Globus pallidus (tissue), 1 donor: ENCODE results near the gene MED15.
A peak's percentile ranks its signal among the peaks of the same experiment; 100 is the strongest.
"Not testable (repeated sequence)": the region's sequence is repeated elsewhere in the genome, so short reads cannot be mapped to it uniquely, and the experiment has no call there.

Experiments used
- DNase-seq: peaks from one replicate; pipeline ENCODE4 v3.0.0-alpha.2; 2015; ENCODE audit warnings: low spot score

The MED15 gene

DNA sequence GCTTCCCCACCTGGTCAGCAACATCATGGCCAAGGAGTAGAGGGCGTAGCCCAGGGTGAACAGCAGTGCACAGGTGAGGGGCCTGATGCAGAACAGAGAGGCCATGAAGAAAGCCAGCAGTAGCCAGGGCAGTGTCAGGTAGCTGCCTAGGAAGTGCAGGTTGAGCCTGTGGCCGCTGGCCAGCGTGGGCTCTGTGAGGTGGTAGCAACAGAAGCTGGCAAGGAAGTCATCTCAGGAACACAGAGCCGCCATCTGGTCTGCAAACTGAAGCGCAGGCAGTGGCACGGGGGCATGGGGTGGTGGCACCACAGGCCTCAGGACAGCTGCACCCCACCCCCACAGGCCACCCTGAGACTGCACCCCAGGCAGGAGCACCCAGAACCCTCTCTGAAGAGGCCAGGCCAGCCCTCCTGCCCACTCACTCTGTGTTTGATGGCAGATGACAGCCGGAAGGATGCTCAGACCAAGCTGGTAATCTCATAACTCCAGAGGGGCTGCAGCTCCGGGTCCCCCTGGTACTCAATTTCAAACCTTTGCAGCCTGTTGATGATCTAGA is 95.3 kb downstream of the MED15 start:
- no peak for DNase-seq

DNA sequence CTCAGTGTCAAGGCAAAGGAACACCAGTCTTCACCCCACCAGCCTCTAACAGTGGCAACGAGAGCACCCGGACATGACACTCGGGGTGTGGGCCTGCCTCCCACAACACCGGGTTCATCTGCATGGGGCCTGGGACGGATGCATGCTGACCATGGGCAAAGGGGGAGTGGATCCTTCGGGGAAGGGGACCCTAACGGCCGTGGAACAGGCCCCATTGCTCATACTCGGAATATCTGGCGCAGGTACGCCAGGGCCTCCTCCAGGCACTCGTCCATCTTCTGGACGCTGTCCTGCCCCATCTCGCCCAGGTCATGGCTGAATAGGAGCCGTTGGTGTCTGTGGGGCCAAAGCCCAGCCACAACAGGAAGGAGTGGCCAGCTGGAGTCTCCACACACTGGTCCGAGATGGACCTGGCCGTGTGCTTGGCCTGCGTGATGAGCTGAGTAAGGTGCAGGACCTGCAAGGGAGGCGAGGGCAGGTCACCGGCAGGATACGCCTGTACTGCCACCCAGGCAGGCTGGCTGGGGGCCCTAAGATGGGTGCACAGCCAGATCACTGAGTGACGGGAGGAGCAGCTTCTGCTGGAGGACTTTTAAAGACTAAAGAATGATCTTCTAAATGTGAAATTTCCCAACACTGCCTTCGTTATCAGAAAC is 96.8 kb downstream of the MED15 start:
- DNase-seq, result no peak

DNA sequence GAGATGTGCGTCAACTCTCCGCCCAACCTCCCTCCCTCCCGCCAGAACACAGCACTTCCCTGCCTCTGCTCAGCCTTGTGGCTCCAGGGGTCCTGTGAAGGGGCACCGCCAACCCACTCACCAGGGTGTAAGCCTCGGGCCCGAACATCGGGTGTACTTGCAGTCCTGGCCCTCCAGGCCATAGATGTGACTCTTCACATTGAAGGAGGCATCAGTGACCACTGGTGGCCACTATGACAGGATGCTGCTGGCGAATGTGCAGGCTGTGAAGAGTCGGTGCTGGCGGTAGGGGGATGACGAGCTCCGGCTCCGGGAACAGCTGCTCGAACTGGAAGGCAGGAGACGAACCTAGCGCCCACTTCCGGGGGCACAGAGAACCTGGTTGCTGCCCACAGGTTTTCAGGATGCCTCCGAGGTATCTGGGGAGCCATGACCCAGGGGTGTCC is 97.4 kb downstream of the MED15 start:
- DNase-seq, result no peak

DNA sequence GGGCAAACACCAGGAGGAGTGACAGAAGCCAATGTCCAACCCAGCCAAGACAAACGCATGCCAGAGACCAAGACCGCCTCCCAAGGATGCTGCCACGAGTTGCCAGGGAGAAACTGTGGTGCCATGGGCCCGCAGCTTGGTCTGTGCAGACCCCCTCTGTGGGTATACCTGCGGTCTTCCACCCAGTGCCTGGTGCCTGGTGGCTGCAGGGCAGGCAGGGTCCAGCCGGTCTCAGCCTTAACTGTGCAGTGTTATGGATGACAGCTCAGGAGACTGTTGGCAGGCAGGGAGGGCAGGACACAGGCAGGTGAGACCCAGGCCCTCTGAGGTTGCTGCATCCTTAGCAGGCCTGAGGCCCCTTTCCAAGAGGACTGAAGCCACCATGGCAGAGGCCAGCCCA is 97.9 kb downstream of the MED15 start:
- no peak for DNase-seq

DNA sequence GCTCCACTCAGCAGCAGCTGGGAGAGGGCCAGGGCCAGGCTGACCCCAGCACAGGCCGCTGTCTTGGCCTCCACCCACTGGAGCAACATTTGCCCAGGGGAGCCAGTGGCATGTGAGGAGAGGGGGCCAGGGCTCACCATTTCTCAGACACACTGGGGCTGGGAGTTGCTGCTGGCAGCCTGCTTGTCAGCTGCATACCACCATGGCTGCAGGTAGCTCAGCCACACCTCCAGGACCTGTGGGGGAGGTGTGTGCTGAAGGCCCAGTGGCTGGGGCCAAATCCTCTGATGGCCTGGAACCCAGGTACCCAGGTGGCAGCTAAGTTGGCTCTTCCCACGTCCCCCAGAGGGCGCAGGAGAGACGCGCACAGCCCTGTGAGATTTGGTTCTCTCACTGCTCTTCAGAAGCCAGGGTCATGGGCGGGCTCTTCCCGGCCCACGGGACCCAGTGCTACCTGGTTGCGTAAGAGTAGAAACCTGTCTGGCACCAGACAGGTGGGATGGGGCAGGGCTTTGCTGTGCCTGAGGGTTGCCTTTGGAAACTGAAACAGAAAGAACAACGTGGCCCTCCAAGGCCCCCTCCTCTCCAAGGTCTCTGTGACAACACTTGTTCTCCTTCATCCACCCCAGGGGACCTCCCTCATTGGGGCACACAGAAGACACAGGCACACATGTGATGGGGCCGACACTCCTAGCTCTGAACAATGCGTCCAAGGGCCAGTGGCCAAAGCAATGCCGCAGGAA is 98.8 kb downstream of the MED15 start:
- peak; percentile 31 for DNase-seq

DNA sequence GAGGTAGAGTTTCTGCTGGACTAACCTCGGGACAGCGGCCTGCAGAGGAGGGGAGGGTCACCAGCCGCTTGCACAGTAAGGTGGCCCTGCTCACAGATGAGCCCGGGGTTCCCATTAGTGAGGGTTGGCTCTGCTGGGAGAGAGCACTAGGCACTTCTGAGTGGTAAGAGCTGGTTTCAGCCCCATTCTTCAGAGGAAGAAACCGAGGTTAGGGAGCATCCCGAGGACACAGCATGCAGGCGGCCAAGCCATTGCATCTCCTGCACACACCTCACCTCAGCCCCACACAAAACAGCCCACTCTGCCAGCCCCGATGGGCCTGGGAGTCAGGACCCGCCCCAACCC is 99.3 kb downstream of the MED15 start:
- no peak for DNase-seq

DNA sequence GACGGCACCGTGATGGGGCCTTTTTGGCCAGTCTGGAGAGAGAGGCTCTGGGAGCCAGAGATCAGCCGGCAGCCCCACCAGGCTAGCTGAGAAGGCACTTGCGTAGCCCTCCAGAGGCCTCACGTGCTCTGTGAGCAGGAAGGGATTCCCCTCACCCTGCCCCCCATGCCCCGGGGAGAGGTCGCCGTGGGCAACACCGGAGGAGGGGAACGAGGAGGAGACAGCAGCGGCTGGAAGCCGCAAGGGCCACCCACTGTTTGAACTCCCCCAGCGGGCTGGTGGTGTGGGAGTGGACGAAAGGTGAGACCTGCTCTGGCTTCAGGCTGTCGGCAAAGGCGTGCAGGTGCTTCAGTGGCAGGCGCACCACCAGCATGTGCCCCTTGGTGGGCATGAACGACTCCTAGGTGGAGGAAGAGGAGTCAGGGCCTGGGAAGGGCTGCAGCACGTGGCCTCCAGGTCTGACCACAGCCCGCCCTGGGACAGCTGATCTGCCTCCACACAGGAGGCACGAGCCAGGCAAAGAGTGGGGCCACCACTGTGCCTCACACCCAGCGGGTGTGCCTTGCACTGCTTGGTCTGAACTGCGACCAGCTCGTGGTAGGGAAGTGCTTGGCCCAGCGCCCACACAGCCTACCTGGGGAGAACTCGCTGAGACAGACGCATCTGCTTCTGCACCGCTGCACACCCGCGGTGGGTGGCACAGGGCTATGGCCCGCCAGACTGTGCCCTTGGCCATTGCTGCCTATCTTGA is 99.9 kb downstream of the MED15 start:
- DNase-seq, result no peak

DNA sequence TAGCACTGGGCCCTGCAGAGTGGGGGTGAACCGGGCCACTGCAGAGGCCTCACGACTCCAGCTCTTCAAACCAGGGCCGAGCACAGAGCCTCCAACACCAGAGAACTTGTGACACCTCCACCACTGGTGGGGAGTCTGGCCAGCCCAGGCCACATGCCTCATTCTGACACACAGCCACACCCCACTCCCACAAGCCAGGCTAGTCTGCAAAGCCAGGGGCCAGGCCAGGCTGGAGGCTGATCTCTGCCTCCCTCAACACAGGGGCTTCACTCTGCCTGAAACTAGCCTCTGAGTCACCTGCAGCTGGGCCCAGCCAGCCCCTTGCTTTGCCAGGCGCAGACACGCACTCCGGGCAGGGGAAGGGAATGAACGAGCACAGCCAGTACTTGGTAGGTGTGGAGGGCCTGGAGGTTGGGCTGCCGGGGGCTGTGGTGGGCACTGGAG is 102.9 kb downstream of the MED15 start:
- DNase-seq, result no peak

DNA sequence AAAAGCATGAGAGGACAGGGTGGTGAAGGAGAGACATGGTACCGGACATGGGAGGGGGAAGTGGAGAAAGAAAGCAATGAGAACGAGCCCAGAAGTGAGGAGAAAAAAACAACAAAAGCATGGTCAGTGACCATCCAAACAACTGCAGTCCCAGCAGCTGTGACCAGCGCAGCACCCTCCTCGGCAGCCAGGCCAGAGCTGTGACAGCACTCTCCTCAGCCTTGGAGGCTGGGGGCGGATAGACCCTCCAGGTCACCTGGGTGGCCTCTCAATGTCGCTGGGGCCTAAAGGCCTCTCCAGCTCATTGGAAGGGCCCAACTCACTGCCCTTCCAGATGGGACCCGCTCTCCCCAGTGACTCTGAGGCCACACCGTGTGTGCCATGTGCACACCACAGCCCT is 103.3 kb downstream of the MED15 start:
- no peak for DNase-seq

DNA sequence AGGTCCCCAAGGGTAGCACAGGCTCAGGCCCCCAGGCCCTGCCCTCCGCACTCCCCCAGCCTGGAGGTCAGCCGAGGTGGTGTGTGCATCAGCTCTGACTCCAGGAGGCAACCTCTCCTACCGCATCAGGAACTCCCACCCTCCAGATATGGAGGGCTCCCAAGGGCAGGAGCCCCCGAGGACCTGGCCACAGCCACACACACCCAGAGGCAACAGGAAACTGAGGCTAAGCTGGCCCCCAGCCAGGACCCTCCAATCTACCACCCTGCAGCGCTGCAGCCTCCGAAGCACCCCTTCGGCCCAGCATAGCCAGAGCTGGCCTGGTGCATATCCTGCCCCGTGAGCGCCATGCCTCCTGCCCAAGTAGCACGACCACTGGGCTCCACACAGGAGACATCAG is 104.0 kb downstream of the MED15 start:
- no peak for DNase-seq

DNA sequence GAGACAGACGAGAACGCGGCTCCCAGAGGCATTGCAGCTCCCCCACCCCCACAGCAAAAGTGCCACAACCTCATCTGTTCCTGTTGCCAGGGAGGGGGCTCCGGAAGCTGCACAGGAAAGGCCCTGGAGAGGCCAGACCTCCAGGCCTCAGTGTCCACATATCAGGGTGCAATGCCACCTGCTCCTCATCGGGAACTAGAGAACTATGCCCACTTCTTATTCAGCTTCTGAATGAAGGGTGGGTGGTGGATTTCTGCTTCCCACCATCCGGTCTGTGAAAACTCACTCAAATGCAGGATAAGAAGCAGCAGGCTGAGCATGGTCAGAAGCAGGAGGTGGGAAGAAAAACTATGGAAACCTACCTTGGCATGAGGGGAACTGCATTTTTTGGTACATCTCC is 105.9 kb downstream of the MED15 start:
- no peak for DNase-seq

DNA sequence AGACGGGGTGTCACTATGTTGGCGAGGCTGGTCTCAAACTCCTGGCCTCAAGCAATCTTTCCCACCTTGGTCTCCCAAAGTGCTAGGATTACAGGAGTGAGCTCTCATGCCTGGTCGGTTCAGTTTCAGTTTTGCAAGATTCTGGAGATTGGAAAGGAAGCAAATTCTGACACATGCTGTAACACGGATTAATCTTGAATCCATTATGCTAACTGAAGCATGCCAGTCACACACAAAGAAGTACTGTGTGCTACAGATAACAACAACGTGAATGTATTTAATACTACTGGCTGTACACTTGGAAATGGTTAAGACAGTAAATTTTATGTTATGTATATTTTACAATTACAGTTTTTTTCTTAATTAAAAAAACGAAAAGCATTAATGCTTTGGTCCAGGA is 107.6 kb downstream of the MED15 start:
- DNase-seq, result no peak

DNA sequence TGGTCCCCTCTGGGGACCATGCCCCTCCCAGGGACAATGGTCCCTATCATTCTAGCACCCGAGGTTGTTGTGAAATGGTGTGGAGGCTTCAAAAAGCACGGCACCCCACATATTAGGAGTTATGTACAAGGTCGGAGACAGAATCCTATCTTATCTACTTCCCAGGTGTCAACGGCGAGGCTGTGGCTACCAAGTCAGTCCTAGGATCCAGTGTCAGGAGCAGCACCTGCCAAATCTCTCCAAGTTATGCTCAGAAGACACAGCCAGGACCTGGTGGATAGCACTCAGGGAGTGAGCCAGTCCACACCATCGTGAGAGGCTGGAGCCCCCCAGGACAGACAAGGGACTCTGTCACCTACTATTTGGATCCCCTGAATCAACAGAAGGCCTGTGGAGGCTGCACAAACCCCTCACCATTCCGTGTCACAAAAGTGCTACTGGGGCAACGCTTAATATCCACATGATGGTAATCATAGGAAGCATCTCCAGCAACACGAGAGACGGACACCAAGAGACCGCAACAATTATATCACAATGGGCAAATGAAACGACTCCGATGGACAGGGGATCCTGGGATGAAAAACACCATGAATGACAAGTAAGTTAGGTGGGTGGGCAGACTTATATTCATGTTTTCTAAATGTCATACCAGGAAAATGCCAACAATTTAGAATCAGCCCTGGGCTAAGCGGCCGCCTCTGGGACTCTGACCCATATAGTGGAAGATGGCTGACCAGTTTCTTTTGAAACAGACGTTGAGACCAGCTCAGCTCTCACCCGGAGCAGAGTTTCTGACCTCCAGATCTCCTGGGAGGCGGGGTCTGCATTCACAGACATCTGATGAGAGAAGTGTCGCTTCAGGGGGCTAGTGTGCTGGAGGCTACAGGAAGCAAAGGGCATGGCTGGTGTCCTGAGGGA is 108.4 kb downstream of the MED15 start:
- no peak for DNase-seq

DNA sequence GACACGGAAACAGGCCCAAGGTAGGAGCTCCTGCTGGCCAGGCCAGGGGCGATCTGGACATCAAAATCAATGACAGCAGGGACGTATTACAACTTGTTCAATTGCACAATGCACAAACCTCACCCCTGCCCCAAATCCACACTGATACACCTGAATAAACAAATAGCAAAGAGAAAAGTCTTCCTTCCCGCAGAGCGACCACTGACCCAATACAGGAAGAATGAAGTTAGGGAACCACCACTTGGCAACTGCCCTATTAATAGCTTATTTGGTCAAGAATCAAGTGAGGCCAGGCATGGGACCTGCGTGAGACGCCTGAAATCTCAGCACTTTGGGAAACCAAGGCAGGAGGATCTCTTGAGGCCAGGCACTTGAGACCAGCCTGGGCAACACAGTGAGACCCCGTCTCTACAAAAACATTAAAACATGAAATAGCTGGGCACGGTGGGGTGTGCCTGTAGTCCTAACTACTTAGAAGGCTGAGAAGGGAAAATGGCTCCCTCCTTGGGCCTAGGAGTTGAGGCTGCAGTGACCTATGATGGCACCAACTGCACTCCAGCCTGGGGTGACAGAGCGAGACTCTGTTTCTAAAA is 109.1 kb downstream of the MED15 start:
- no peak for DNase-seq

DNA sequence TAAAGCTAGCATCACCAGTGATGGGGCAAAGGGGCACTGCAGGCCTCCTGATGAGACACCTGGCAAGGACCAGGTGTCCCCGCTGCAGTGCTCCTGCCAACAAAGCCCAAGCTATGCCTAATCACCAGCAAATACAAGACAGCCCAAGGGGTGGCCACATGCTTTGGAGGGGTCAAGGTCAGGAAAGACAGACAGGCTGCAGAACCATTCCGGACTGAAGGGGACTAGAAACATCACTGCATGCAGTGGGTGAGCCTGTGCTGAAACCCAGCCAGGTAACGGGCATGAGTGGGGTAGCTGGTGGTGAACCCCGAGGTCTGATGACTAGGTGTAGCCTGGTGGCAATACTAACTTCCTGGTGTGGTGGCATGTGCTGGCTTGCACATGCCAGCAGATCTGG is 111.1 kb downstream of the MED15 start:
- DNase-seq, result no peak

DNA sequence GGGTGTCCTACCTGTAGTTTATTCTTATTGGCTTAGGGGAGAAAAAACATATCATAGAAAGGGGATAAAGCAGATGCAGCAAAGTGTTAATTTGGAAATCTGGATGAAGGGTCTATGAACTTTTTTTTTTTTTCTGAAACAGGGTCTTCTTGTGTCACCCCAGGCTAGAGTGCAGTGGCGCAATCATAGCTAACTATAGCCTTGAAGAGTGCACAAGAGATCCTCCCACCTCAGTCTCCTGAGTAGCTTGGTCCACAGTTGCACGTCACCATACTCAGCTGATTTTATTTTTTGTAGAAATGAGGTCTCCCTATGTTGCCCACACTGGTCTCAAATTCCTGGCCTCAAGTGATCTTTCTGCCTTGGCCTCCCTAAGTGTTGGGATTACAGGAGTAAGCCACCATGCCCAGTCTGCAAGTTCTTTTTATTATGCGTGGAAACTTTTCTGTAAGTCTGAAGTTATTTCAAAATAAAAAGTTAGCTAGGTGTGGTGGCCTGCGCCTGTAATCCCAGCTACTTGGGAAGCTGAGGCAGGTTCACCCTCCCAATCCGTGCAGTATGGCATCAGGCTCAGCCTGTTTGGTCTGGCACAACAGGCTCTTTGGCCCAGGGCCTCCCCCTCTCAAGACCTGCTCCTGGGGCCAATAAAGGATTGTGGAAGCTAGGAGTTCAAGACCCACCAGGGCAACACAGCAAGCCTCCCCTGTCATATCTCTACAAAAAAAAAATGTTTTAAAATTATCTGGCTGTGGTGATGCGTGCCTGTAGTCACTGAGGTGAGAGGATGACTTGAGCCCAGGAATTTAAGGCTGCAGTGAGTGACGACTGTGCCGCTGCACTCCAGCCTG is 111.9 kb downstream of the MED15 start:
- DNase-seq, result no peak

DNA sequence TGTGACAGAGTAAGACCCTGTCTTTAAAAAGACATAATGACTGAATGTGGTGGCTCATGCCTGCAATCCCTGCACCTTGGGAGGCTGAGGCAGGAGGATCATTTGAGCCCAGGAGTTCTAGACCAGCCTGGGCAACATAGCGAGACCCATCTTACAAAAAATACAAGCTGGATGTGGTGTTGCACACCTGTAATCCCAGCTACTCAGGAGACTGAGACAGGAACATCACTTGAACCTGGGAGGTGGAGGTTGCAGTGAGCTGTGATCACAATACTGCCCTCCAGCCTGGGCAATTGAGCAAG is 112.4 kb downstream of the MED15 start:
- DNase-seq, result not testable (repeated sequence)

DNA sequence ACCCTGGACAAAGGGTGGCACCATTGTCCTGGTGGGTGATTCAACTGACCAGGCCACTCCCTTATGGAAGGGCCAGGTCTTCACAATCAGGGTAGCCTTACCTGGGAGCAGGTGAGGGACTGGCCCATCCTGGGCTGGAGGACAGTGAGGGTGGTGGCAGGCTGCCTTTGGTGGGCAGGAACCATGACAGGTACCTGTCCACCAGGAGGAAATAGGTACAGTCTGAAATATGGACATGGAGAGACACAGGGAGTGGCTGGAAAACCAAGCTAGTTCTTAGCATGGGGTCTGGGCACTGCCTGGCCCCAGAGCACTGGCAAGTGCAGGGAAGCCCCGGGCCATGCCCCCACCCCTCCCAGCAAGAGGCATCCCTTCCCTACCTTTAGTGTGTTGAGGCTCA is 113.8 kb downstream of the MED15 start:
- DNase-seq, result no peak

DNA sequence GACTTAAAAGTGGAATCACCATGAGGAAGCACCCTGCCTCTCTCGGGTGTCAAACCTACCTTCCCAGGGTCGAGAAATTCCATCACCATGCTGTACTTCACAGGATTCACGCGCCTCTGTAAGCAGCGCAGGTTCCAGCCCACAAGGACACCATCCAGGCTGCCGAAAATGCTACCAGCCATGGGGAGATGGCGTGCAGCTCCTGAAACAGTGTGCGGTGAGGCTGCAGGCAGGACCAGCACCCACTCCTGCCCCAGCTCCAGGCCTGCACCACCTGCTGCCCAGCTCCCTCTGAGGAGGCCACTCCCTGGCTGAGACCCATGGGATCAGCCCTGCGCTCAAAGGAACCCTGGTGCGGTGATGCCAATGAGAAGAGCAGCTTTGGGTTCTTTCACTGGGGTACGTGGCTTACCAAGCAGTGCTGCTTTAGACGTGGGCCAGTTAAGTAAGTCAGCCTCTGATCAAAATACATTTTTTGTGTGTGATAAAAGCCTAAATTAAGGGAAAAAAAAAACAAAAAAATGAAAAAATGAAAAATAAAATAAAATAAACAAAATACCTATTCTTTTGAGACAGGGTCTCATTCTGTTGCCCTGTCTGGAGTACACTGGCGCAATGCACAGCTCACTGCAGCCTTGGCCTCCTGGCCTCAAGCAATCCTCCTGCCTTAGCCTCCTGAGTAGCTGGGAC is 115.4 kb downstream of the MED15 start:
- no peak for DNase-seq

DNA sequence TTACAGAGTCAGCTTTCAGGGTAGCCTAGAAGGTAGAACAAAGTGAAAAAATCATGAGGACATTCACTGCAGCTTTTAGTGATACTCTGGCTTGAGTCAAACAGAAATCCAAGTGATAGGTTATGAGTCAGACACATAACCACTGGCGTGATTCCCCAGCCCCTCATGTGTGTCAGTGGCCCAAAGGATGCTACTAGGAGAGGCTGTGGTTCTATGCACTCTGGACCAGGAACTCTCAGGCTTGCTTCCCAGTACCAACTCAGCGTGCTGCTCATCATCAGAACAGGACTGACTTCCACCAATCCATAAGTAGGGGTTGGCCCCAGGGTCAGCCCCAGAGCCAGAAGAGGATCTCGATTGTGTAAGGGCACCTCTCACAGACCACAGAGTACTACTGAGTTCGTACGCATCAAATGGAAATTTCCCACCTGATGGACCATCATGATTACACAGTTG is 116.8 kb downstream of the MED15 start:
- DNase-seq, result no peak
